GM13976 (cell line): ENCODE data around the gene RASSF8.

Source experiments
- DNase-seq: peaks from one replicate; pipeline ENCODE4 v3.0.0; 2012; ENCODE audit warnings: low spot score
- CTCF ChIP-seq: IDR thresholded peaks from 2 replicates; pipeline ENCODE4 v1.5.1; 2012; ENCODE audit warnings: borderline replicate concordance, mild to moderate bottlenecking; ENCODE audit not compliant: insufficient read depth; ENCODE audit errors: extremely low read depth, missing control alignments, control extremely low read depth
- in situ Hi-C: fragments of 300-500 bp; cut with MboI; formaldehyde crosslinking; loops from one replicate; pipeline ENCODE4 v1.12.0; 2022; ENCODE audit warnings: low sequenced_read_pairs, mixed read lengths, inconsistent platforms; ENCODE audit not compliant: unreplicated experiment

RASSF8 gene

GRCh38 chr12:26001530-26001929 lies 43.0 kb downstream of the RASSF8 start:
- no peak for TF ChIP-seq CTCF
- no peak for DNase-seq
- in situ Hi-C loops = no loop called here

GRCh38 chr12:26003065-26003464 lies 44.6 kb downstream of the RASSF8 start:
- TF ChIP-seq CTCF = no peak
- in situ Hi-C loops = no loop called here
- DNase-seq = no peak

GRCh38 chr12:26007566-26007965 lies 49.1 kb downstream of the RASSF8 start:
- TF ChIP-seq CTCF = no peak
- DNase-seq = no peak
- in situ Hi-C loops = no loop called here

- DNase-seq = no peak
- in situ Hi-C loops = no loop called here
- TF ChIP-seq CTCF = no peak
These were observed 51.1 kb downstream of the RASSF8 start for GRCh38 chr12:26009593-26009992.

GRCh38 chr12:26010293-26010821 lies 51.9 kb downstream of the RASSF8 start:
- no peak for DNase-seq
- TF ChIP-seq CTCF = no peak
- in situ Hi-C loops = loop anchor here (10.0 kb wide), 1 partner anchor 566 kb away; no protein-coding TSS in a partner anchor

GRCh38 chr12:26011099-26011498 lies 52.6 kb downstream of the RASSF8 start:
- no peak for TF ChIP-seq CTCF
- in situ Hi-C loops = loop anchor here (10.0 kb wide), 1 partner anchor 566 kb away; no protein-coding TSS in a partner anchor
- DNase-seq = no peak
